GM21825 (cell line): ENCODE measurements around the gene AGAP3.
A peak's percentile ranks its signal among the peaks of the same experiment; 100 is the strongest.

Experiments used
- ATAC-seq: cut with Tn5 transposase; IDR thresholded peaks from one replicate; pipeline ENCODE4 v1.9.1; 2021; ENCODE audit warnings: mild to moderate bottlenecking, moderate library complexity; ENCODE audit not compliant: unreplicated experiment

The AGAP3 gene

GRCh38 chr7:151073990-151074389, 12.3 kb upstream of the AGAP3 start:
- no peak for ATAC-seq

- no peak for ATAC-seq
Measured at GRCh38 chr7:151074817-151075661, 11.2 kb upstream of the AGAP3 start.

- no peak for ATAC-seq
Measured at GRCh38 chr7:151075662-151075971, 10.7 kb upstream of the AGAP3 start.

- no peak for ATAC-seq
Measured at GRCh38 chr7:151075978-151076426, 10.3 kb upstream of the AGAP3 start.

- no peak for ATAC-seq
Measured at GRCh38 chr7:151076863-151077704, 9.2 kb upstream of the AGAP3 start.

- ATAC-seq, result no peak
Measured at GRCh38 chr7:151077705-151078232, 8.5 kb upstream of the AGAP3 start.

GRCh38 chr7:151078233-151079040, 7.8 kb upstream of the AGAP3 start:
- ATAC-seq, result no peak

- no peak for ATAC-seq
Measured at GRCh38 chr7:151079199-151079910, 6.9 kb upstream of the AGAP3 start.

GRCh38 chr7:151080067-151080521, 6.2 kb upstream of the AGAP3 start:
- ATAC-seq, result no peak

- peak; percentile 71 for ATAC-seq
Measured at GRCh38 chr7:151080522-151081169, 5.6 kb upstream of the AGAP3 start, which contains the start of gene FASTK. Gene FASTK (minus strand): TSS chr7:151080809. CDS start chr7:151080766, 43 bp downstream.

- no peak for ATAC-seq
Measured at GRCh38 chr7:151081170-151082101, 4.8 kb upstream of the AGAP3 start.

GRCh38 chr7:151082141-151083070, 3.9 kb upstream of the AGAP3 start:
- ATAC-seq, result no peak

GRCh38 chr7:151083071-151083823, 3.0 kb upstream of the AGAP3 start, which contains the start of gene TMUB1:
Gene TMUB1 (minus strand): TSS chr7:151083493. CDS start chr7:151082563, 930 bp downstream.
- peak; percentile 50 for ATAC-seq

GRCh38 chr7:151083824-151084160, 2.5 kb upstream of the AGAP3 start:
- ATAC-seq, result no peak

- no peak for ATAC-seq
Measured at GRCh38 chr7:151085329-151085690, 965 bp upstream of the AGAP3 start.

- ATAC-seq, result no peak
Measured at GRCh38 chr7:151086802-151087244, 548 bp downstream of the AGAP3 start.
